Sigmoid colon (tissue), 4 donors: Measurements from ENCODE around the gene PLA2G4F.

Experiments
- EP300 ChIP-seq, 4 donors: sonication (generic); formaldehyde crosslinking; IDR thresholded peaks; one replicate each; pipeline ENCODE4 v1.6.1; 2017; ENCODE audit warnings: antibody characterized with exemption in 4 of 4
- POLR2A ChIP-seq, 2 donors: fragments of 450-650 bp; IDR thresholded peaks; one replicate each; pipeline ENCODE4 v1.6.1; 2016; ENCODE audit warnings: antibody characterized with exemption in 2 of 2, mild to moderate bottlenecking in 2 of 2, moderate library complexity in 2 of 2
- POLR2AphosphoS5 ChIP-seq, 4 donors: sonication (generic); formaldehyde crosslinking; IDR thresholded peaks; one replicate each; pipeline ENCODE4 v1.6.1; 2017; ENCODE audit warnings: antibody characterized with exemption in 4 of 4
- TF ChIP-seq, protein P1 (sequence below), 4 experiments: fragments of 450-650 bp in 3 of 4; fragments of 200-600 bp in 1 of 4; IDR thresholded peaks; one replicate each; pipeline ENCODE4 v1.5.1; 2016 to 2019; ENCODE audit warnings: antibody characterized with exemption in 4 of 4, mild to moderate bottlenecking in 3 of 4, moderate library complexity in 2 of 4

- TF ChIP-seq, protein P1, sequence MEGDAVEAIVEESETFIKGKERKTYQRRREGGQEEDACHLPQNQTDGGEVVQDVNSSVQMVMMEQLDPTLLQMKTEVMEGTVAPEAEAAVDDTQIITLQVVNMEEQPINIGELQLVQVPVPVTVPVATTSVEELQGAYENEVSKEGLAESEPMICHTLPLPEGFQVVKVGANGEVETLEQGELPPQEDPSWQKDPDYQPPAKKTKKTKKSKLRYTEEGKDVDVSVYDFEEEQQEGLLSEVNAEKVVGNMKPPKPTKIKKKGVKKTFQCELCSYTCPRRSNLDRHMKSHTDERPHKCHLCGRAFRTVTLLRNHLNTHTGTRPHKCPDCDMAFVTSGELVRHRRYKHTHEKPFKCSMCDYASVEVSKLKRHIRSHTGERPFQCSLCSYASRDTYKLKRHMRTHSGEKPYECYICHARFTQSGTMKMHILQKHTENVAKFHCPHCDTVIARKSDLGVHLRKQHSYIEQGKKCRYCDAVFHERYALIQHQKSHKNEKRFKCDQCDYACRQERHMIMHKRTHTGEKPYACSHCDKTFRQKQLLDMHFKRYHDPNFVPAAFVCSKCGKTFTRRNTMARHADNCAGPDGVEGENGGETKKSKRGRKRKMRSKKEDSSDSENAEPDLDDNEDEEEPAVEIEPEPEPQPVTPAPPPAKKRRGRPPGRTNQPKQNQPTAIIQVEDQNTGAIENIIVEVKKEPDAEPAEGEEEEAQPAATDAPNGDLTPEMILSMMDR (IDR thresholded peaks at IDR 0.05), result no peak
- TF ChIP-seq POLR2AphosphoS5 (IDR thresholded peaks at IDR 0.05), result no peak
- TF ChIP-seq POLR2A (IDR thresholded peaks at IDR 0.05), result no peak
- no peak for TF ChIP-seq EP300 (IDR thresholded peaks at IDR 0.05)
Measured at GRCh38 chr15:42202653-42203052, 46.2 kb upstream of the PLA2G4F start.
